HG02938 (cell line): ENCODE measurements around the gene SLC48A1.
"Not testable (repeated sequence)": the region's sequence is repeated elsewhere in the genome, so short reads cannot be mapped to it uniquely, and the experiment has no call there.

Experiments used
- ATAC-seq: cut with Tn5 transposase; IDR thresholded peaks from one replicate; pipeline ENCODE4 v1.9.1; 2021; ENCODE audit warnings: mild to moderate bottlenecking, moderate library complexity; ENCODE audit not compliant: unreplicated experiment

The SLC48A1 gene

DNA sequence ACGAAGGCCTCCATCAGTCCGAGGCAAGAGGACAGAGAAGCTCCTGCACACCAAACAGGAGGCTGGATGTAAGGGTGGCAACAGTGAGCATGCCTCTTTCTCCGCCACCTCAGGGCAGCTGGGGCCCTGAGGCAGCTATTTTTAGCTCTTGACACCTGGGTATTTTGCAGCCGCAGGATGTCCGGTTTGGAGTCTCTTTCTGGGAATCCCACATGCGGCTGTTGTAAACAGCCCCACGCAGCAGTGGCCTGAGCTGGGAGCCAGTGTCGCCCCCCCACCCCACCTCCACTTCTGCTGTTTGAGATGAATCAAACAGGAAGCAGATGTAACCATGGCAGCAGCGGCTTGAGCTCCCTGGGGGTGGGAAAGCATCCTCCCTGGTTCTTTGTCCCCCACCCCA, 35.0 kb downstream of the SLC48A1 start:
- peak; percentile 40 for ATAC-seq

DNA sequence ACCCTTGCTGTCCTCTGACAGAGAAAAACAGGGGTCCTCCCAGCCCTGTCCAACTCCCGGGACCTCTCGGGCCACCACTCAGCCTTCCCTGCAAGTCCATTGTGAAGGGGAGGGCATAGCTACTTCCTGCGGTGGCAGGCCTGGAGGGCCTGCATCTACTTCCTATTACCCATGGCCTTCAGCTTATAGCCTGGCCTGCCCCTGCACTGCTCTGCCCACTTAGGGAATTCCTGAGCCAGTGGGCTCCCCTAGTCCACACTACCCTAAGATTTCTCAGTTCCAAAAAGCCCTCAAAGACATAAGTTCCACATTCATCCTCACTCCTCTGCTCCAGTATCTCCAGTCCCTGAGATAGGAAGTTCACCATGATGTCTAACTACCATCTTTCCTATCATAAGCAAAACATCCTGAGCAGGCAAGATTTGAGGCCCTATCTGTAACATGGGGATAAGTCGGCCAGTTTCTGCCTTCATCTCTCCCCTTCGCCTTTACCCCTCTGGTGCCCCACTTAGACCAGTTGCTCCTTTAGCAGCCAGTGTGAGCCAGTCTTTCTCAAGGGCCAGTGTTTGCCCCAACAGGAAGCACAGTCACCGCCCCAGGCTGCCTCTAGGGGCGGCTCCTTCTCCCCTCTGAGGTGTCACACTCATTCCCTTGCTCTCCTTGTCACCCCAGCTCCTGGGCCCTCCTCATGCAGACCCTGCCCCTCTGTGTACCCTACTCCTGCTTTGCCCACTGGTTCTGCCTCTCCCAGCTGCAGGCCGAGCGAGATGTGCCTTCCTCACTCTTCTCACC, 35.7 kb downstream of the SLC48A1 start:
- ATAC-seq: no peak

DNA sequence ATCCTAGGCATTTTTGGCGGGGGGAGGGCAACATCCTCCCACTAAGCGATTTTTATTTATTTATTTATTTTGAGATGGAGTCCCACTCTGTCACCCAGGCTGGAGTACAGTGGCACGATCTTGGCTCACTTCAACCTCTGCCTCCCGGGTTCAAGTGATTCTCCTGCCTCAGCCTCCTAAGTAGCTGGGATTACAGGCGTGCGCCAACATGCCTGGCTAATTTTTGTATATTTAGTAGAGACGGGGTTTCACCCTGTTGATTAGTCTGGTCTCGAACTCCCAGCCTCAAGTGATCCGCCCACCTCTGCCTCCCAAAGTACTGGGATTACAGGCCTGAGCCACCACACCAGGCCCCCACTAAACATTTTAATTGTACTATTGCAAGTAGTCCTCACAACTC, 36.5 kb downstream of the SLC48A1 start:
- ATAC-seq: not testable (repeated sequence)

- no peak for ATAC-seq
Measured at GRCh38 chr12:47811072-47811396, 38.0 kb downstream of the SLC48A1 start.

DNA sequence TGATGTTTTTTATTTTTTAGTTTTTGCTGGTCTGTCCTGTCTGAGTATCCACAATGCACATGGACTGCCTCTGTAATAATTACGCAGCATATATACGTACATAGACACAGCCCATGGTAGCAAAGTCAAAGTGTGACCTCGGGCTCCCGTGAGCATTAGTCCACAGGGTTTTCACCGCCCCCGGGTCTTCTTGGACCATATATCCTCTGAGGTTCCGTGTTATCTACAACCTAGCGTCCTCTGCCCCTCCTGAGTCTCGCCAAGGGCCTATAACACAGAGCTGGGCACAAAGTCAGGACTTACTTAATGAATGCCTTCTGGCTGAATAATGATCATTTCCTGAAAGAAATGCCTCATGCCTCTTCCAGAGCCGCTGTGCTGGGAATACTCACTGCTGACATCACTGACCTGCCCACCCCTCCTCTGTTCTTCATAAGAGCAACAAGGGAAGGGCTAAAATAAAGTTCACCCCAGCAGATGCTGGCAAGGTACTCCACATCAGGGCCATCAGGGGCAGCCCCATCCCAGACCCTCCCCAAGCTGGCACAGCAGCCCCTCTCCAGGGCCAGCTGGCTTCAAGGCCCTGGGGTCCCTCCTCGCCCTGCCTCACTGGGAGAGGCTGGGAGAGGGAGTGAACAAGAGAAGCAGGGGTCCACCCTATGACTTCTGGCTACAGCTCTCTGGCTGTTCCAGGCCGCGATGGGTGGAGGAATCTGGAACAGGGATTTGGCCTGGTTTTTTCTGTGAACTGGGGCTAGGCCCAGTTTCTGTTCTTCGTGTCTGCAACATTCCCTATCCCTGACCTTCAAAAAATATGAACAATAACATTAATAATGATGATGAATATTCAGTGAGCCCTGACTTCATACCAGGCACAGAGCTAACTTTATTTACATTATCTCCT, 38.8 kb downstream of the SLC48A1 start:
- ATAC-seq: no peak

DNA sequence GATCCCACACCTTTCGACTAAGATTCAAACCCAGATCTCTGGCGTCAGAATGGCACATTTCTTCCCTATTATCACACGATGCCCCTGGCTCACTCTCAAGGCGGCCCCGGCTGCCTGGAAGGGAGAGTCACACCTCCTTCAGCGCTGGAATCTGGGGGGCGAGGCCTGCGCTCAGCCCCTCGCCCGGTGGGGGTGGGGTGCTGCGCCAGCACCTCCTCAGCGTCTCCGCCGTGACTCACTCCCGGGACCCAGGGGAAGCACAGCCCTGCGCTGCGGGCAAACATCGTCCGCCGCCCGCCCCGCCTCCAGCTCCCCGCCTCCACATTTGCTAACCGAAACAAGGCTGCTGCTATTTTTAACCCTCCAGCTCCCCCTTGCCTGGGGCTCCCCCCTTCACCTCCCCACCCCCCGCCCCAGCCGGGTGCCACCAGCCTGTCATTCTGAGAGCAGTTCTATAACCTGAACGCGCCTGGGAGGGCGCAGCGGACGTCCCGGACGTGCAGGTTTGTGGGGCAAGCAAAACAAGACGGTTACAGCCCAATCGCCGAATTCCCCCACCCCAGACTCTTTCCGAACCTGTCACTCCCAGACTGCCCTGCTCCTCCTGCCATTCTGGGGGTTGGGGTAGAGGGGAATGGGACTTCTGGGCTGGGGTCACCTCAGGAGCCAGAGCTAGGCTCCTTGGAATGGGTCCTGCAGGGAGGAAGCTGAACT, 39.9 kb downstream of the SLC48A1 start:
- peak; percentile 67 for ATAC-seq

- ATAC-seq: peak; percentile 39
Measured at GRCh38 chr12:47813511-47814196, 40.6 kb downstream of the SLC48A1 start.

DNA sequence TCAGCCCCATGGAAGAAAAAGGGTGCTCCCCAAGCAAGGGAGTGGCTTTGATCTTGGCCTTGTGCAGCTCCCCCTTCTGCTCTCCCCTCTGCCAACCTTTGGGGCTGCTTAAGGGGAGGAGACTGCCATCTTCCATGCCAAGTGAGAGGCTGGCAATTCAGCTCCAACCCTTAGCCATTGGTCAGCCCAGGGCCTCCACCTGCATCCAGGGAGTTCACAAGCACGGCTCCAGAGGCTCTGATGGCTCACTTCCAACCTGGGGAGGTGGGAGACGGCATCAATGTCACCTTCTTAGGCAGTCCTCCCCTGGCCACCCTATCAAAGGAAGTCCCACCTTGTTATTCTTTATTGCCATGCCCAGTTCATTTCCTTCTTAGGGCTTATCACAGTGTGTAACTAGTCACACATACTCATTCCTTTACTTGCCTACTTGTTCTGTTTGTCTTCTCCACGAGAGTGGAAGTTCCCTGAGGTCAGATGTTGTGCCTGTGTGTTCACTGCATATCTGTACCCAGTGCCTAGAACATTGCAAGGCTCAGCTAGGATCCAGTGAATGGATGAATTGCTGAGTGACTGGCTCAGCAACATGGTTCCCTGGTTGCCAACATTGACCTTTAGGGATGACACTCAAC, 41.6 kb downstream of the SLC48A1 start:
- no peak for ATAC-seq

DNA sequence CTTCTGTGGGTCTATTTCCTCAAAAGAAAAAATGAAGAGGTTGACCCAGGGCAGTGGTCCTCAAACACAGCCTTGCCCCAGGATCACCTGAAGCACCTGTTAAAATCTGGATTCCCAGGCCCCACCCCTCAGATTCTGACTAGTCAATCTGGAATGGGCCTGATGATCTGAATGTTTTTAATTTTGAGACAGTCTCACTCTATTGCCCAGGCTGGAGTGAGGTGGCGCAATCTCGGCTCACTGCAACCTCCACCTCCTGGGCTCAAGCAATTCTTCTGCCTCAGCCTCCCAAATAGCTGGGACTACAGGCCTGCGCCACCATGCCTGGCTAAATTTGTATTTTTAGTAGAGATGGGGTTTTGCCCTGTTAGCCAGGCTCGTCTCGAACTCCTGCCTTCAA, 42.4 kb downstream of the SLC48A1 start:
- ATAC-seq: not testable (repeated sequence)

DNA sequence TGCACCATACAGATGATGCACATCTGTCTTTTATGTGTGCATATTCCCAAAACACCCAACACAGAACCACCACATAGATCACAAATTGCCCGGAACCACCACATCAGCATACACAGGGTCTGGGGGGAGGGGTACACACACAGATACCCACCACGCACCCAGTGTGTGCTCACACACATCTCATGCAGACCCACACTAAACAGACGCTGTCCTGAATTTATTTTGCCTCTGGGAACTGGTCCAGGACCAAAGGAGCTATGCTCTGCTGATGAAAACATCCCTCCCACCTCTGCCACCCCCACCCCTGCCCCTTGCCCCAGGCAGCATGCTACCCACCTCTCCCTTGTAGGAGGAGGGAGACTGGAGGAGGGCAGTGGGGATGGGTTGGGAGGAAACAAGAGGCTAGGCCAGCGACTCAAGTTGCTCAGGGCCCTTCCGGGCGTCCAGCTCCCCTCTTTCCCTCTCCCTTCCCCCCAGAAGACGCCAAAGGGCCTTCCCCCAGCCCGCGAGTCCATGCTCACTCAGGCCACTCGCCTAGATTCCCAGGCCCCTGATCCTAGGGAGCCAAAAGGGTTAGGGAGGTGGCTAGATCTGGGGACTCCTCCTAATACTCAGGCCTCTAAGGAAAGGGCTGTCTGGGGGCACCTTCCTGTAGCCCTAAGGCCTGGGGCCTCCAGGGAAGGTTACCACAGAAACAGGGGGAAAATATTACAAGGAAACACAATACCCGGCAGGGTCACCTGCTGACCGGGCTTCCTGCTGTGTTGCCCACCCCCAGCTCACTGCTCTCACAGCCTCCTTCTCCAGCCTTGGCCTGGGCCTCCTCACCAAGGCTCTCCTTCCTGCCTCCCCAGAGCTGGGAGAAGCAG, 43.6 kb downstream of the SLC48A1 start:
- ATAC-seq: no peak

DNA sequence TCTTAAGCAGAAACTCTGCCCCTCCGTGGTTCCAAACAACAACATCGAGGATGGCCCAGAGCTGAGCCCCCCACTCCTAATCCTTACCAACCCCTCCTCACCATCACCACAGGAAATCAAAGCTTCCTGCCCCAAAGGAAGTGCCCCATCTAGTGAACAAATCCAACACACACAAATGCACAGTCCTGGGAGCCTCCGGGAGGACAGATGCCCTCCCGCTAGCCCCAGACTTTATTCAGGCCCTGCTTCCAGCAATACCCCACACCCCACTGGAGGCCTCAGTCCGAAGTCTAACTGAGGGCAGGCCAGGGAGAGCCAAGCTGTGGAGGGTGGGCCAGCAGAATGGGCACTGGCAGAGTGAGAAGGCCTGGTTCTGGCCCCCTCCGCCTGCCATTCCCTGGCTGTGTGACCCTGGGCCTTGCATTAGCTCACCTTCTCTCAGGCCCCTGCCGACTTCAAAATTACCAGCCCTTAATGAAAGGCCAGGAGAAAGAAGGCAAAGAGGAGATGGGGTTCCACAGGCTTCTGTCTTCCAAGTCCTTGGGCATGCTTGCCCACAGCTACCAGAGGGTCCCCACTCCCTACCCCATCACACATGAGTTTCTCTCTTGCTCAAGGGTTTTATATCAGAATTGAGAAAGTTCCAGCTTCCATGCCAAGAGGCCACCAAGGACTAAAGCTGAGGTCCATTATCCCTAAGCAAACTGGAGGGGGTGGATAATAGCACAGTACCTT, 44.4 kb downstream of the SLC48A1 start:
- ATAC-seq: no peak

- no peak for ATAC-seq
Measured at GRCh38 chr12:47818007-47818376, 45.0 kb downstream of the SLC48A1 start.

DNA sequence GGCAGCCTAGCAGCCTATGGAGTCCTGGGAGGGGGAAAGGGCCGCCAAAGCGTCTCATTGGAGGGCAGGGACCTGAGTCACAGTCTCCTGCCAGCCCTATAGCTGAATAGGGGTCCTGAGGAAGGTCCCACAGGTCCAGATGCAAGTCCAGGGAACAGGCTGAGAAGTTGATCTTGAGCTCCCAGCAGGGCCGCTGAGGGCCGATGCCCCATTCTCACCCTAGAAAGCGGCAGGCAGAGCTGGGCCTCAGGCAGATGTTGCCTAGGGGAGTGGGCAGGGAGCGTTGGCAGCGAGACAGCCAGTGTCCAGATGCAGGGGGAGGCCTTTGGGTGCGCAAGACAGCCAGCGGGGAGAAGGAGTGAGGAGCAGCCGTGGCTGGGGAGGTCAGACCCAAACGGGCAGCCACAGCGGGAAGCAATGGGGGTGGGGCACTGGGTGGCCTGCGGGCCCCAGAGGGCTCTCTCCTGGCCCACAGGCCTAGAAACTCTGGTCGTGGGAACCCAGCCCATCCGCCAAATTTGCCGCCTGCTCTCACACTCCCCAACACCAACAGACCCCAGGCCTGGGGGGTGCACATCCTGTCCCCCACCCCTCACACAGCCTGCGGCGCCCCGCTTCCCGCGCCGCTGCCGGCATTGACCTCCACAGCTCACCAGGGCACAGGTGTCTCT, 45.6 kb downstream of the SLC48A1 start:
- ATAC-seq: peak; percentile 5

DNA sequence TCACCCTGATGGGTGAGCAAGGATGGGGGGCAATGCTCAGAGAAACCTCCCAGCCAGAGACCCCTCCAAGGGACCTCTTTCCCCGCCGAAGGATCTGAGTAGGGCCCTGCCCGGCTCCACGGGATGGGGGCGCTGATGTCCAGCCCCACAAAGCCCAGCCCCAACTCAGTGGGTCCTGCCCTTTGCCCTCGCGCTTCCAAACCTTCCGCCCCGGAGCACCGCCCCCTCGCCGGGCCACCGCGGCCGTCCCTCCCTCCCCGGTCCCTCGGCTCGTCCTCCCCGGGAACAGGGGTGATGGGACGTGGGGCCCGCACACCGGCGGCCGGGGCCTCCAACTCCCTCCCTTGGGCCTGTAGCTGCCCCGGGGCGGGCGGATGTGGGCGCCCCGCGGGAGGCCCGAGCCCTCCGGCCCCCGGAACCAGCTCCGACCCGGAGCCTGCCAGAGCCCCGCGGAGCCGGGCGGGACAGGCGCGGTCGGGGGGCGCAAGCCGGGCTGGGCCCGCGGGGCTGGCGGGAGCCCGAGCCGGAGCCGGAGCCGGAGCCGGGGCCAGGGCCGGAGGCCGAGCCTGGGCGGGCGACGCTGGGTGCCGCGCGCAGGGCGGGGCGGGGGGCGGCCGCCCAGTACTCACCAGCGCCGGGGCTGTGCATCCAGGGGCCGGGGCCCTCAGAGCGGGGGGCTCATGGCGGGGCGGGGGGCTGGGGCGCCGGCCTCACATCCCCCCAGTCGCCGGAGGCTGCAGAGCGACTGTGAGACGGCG, 46.3 kb downstream of the SLC48A1 start:
- peak; percentile 27 for ATAC-seq

- peak; percentile 34 for ATAC-seq
Measured at GRCh38 chr12:47819896-47820630, 47.0 kb downstream of the SLC48A1 start, which contains the start of gene HDAC7. HDAC7 (minus strand) TSS chr12:47819903; CDS start chr12:47819785, 118 bp downstream.

GRCh38 chr12:47820631-47821345, 47.8 kb downstream of the SLC48A1 start:
- no peak for ATAC-seq
